GM23248 (cell line): Measurements from ENCODE around the gene ERC2. TPM values are rescaled to one million over a fixed set of nuclear protein-coding genes. Genes with fewer than 3 reads are reported as not detected.

ENCODE experiments used
- DNase-seq: peaks from one replicate; pipeline ENCODE4 v3.0.0-alpha.2; 2015
- H2AFZ ChIP-seq: fragments of 200-600 bp; sonication (generic); 2 replicates; pipeline ENCODE4 v1.6.1; 2016; ENCODE audit warnings: antibody characterized with exemption
- H3F3A ChIP-seq: fragments of 200-600 bp; sonication (generic); 2 replicates; pipeline ENCODE4 v1.6.1; 2016; ENCODE audit warnings: mild to moderate bottlenecking, antibody characterized with exemption, mixed run types; ENCODE audit not compliant: insufficient read depth
- H3K27ac ChIP-seq: fragments of 200-600 bp; sonication (generic); 2 replicates; pipeline ENCODE4 v1.5.1; 2016; ENCODE audit warnings: mild to moderate bottlenecking
- H3K27me3 ChIP-seq: fragments of 200-600 bp; sonication (generic); replicated peaks from 2 replicates; pipeline ENCODE4 v1.6.1; 2016; ENCODE audit warnings: mild to moderate bottlenecking; ENCODE audit not compliant: insufficient read depth
- H3K36me3 ChIP-seq: fragments of 200-600 bp; sonication (generic); 2 replicates; pipeline ENCODE4 v1.6.1; 2016; ENCODE audit warnings: low read depth, mild to moderate bottlenecking
- H3K4me1 ChIP-seq: fragments of 200-600 bp; sonication (generic); 2 replicates; pipeline ENCODE4 v1.6.1; 2016; ENCODE audit warnings: mild to moderate bottlenecking; ENCODE audit not compliant: insufficient read depth
- H3K4me2 ChIP-seq: fragments of 200-600 bp; sonication (generic); one replicate; pipeline ENCODE4 v1.6.1; 2016; ENCODE audit warnings: mild to moderate bottlenecking; ENCODE audit not compliant: unreplicated experiment
- H3K4me3 ChIP-seq: fragments of 200-600 bp; sonication (generic); 2 replicates; pipeline ENCODE4 v1.5.1; 2016; ENCODE audit warnings: mild to moderate bottlenecking
- H3K79me2 ChIP-seq: fragments of 200-600 bp; sonication (generic); 2 replicates; pipeline ENCODE4 v1.6.1; 2016; ENCODE audit warnings: mild to moderate bottlenecking; ENCODE audit not compliant: insufficient read depth
- H3K9ac ChIP-seq: fragments of 200-600 bp; sonication (generic); 2 replicates; pipeline ENCODE4 v1.6.1; 2016; ENCODE audit warnings: mild to moderate bottlenecking
- H3K9me2 ChIP-seq: fragments of 200-600 bp; sonication (generic); 2 replicates; pipeline ENCODE4 v1.6.1; 2016; ENCODE audit warnings: mixed run types, mild to moderate bottlenecking, moderate library complexity; ENCODE audit not compliant: insufficient read depth
- H3K9me3 ChIP-seq: fragments of 200-600 bp; sonication (generic); one replicate; pipeline ENCODE4 v1.6.1; 2017; ENCODE audit warnings: low read depth
- H4K20me1 ChIP-seq: fragments of 200-600 bp; sonication (generic); 2 replicates; pipeline ENCODE4 v1.6.0; 2016; ENCODE audit not compliant: insufficient read depth
- EZH2 ChIP-seq: fragments of 200-600 bp; sonication (generic); IDR thresholded peaks from 2 replicates; pipeline ENCODE4 v1.6.1; 2018; ENCODE audit warnings: antibody characterized with exemption, mild to moderate bottlenecking; ENCODE audit not compliant: insufficient read depth, poor library complexity, severe bottlenecking
- EZH2phosphoT487 ChIP-seq: fragments of 200-600 bp; sonication (generic); IDR thresholded peaks from 2 replicates; pipeline ENCODE4 v1.6.1; 2018; ENCODE audit warnings: antibody characterized with exemption, moderate library complexity, mild to moderate bottlenecking, low read depth; ENCODE audit not compliant: insufficient read depth
- WGBS, 2 experiments: methylation state at CpG; one replicate each; pipeline ENCODE4 v1.1.6; 2015 to 2017; ENCODE audit warnings: low lambda C conversion rate in 2 of 2, low coverage in 1 of 2; ENCODE audit errors: missing lambda C conversion rate in 2 of 2; 5-methylcytosine and 5-hydroxymethylcytosine counted together
- in situ Hi-C: fragments of 300-500 bp; cut with MboI; formaldehyde crosslinking; loops from 2 replicates; pipeline ENCODE4 v1.15.0; 2020
- polyA plus RNA-seq: library from polyadenylated mRNA; unstranded; fragments of >200 nt; fragmentation: Nextera tagmentation; extraction: Ambion mirVana; gene quantifications from 2 replicates; pipeline ENCODE4 v1.2.1, GENCODE V29; 2016
- total RNA-seq: library from RNA; depleted of rRNA; stranded (reverse); fragments of >200 nt; shearing (Covaris generic); gene quantifications from 2 replicates; pipeline ENCODE4 v1.2.3, GENCODE V29; 2014

Gene ERC2
- total and polyA plus RNA-seq, 2 experiments from 2014 or later: not detected

GRCh38 chr3:55527361-55527760 is 940.9 kb downstream of the ERC2 start:
- WGBS, 2 experiments: 76 to 77% methylated on average over 4 of the region's 4 CpGs
- in situ Hi-C loops: no loop called here
- H2AFZ ChIP-seq: no peak overlapping the region

DNA sequence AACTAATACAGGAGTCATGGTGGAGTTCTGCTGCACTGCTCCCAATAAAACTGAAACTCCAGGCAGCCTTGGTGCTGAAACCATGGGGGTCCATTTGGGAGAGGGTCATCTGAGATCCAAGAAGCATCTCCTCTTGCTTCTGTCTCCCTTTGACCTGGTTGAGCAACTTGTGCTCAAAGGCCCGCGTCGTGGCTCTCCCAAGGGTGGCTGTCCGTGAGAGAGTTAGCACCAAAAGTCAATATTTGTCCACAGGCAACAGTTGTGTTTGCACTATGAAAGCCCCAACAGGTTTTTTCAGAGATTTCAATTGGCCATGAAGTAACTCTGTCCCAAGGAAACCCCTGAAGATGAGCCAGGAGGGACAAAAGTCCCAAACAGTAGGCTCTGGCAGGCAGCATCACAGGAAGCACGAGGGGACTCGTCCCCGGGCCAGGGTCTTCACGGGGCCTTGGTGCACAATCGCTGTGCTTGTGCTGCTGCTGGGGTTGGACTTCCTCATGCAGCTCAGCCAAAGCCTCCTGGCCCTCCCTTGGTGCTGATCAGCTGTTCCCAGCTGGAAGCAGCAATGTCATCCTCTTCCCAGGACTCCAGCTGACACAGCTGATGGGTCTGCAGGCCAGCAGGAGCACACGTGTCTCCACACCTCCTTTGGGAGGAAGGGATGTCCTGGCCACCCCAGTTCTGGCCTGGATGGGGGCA is 941.8 kb downstream of the ERC2 start:
- DNase-seq: no peak
- Histone ChIP-seq H2AFZ (no peak overlapping the region), H3K79me2 (no peaks in the 10 kb centered on the region), H3K4me1 (peaks cover 20% of the 10 kb centered on the region), H3K27me3 (peaks cover 31% of the 10 kb centered on the region), H3K4me2 (no peak overlapping the region), H3K4me3 (no peak overlapping the region), H3K27ac (no peak overlapping the region), H3K9me2 (no peaks in the 10 kb centered on the region), H3K36me3 (no peaks in the 10 kb centered on the region), H3F3A (peaks cover 13% of the 10 kb centered on the region), H3K9ac (no peak overlapping the region), H4K20me1 (no peaks in the 10 kb centered on the region), H3K9me3 (no peaks in the 10 kb centered on the region)
- in situ Hi-C loops: no loop called here
- WGBS, 2 experiments: 57 to 65% methylated on average over 10 of the region's 10 CpGs
- no peak for TF ChIP-seq EZH2phosphoT487
- no peak for TF ChIP-seq EZH2

More at GRCh38 chr3:55527361-55527760, 940.9 kb downstream of the ERC2 start:
- Histone ChIP-seq H3K36me3 (no peaks in the 10 kb centered on the region), H3K27me3 (peaks cover 36% of the 10 kb centered on the region), H3K9me3 (no peaks in the 10 kb centered on the region), H3K27ac (no peak overlapping the region), H3K9ac (no peak overlapping the region), H3F3A (peaks cover 13% of the 10 kb centered on the region), H3K9me2 (no peaks in the 10 kb centered on the region), H3K4me2 (no peak overlapping the region), H4K20me1 (no peaks in the 10 kb centered on the region), H3K4me3 (no peak overlapping the region), H3K4me1 (peaks cover 15% of the 10 kb centered on the region), H3K79me2 (no peaks in the 10 kb centered on the region)
- TF ChIP-seq EZH2 (no peak), EZH2phosphoT487 (no peak)
- no peak for DNase-seq

GRCh38 chr3:55525436-55525835 is 942.8 kb downstream of the ERC2 start:
- Histone ChIP-seq H3K27ac (no peak overlapping the region), H3K9ac (no peak overlapping the region), H3K36me3 (no peaks in the 10 kb centered on the region), H3K9me2 (no peaks in the 10 kb centered on the region), H3K4me1 (peaks cover 26% of the 10 kb centered on the region), H2AFZ (no peak overlapping the region), H3K4me2 (no peak overlapping the region), H4K20me1 (no peaks in the 10 kb centered on the region), H3K4me3 (no peak overlapping the region), H3F3A (peaks cover 13% of the 10 kb centered on the region), H3K27me3 (peaks cover 31% of the 10 kb centered on the region), H3K79me2 (no peaks in the 10 kb centered on the region), H3K9me3 (no peaks in the 10 kb centered on the region)
- DNase-seq: no peak
- TF ChIP-seq EZH2: no peak
- no peak for TF ChIP-seq EZH2phosphoT487
- in situ Hi-C loops: no loop called here
- WGBS, 2 experiments: 44% methylated on average over 3 of the region's 3 CpGs

DNA sequence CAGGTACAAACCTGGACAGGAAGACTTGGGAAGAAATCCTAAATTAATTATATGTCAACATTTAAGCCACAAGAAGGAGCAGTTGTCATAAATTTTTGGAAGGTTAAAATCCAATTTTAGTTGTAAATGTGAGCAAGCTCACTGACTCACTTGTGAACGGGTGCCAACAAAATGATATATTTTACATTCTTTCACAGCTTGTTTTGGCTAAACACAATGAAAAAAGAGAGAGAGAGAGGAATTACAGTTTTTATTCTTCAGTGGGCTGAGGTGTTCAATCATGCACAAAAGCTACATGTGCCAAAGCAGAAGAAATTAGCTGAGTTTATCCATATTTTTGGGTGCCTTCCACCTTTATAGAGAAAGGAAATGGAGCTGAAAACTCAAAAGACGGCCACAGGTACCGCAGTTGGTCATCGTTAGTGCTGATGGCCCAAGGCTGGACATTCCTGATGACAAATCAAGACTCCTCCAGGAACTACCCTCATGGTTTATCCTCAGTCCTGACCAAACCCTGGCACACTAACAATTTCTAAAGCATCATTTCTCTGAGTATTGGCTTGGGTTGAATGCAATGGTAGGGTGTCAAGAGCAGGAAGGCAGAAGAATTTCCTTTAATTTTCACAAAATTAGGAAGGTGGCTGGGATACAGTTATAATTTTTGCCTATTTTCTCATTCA is 943.6 kb downstream of the ERC2 start:
- H3K4me2 ChIP-seq: peak overlapping the region; percentile 54
- DNase-seq: peak; percentile 83
- WGBS, 2 experiments: 33 to 35% methylated on average over 4 of the region's 4 CpGs
- H3K9me3 ChIP-seq: no peaks in the 10 kb centered on the region
- H2AFZ ChIP-seq: no peak overlapping the region
- no peaks in the 10 kb centered on the region for H3K9me2 ChIP-seq
- peaks cover 26% of the 10 kb centered on the region for H3K27me3 ChIP-seq
- H4K20me1 ChIP-seq: no peaks in the 10 kb centered on the region
- no peaks in the 10 kb centered on the region for H3K79me2 ChIP-seq
- H3F3A ChIP-seq: peaks cover 13% of the 10 kb centered on the region
- H3K4me3 ChIP-seq: no peak overlapping the region
- TF ChIP-seq EZH2 (no peak), EZH2phosphoT487 (0 out of 2 replicates have a peak, but pooled peaks have one; percentile 37)
- H3K9ac ChIP-seq: no peak overlapping the region
- H3K4me1 ChIP-seq: peaks cover 26% of the 10 kb centered on the region
- H3K27ac ChIP-seq: no peak overlapping the region
- in situ Hi-C loops: no loop called here
- no peaks in the 10 kb centered on the region for H3K36me3 ChIP-seq
